Stimulated activated naive B cell treated with anti-CD40 and anti-IgM and Interleukin-4, amounts not matched to agents 10 μg/mL and 1 μg/mL and 100 μg/mL, for 72 hours (primary cell): ENCODE measurements around the gene LAMTOR4.
A peak's percentile ranks its signal among the peaks of the same experiment; 100 is the strongest.

Experiments
- ATAC-seq, 2 donors: fragments of 150-1000 bp; cut with Tn5 transposase; replicated peaks; 2 replicates each; pipeline ENCODE4 v1.10.0; 2021; ENCODE audit warnings: moderate library complexity in 1 of 2
- DNase-seq: peaks from one replicate; pipeline ENCODE4 v3.0.0; 2021
- H3K27ac Mint-ChIP-seq: one replicate; pipeline ENCODE4 v1.8.0; 2022; ENCODE audit warnings: mild to moderate bottlenecking, mixed read lengths
- H3K27me3 Mint-ChIP-seq, 2 donors: one replicate each; pipeline ENCODE4 v1.8.0; 2022; ENCODE audit warnings: mixed read lengths in 2 of 2
- H3K36me3 Mint-ChIP-seq, 2 donors: one replicate each; pipeline ENCODE4 v1.8.0; 2022; ENCODE audit warnings: mixed read lengths in 2 of 2, mild to moderate bottlenecking in 1 of 2
- H3K4me1 Mint-ChIP-seq, 2 donors: one replicate each; pipeline ENCODE4 v1.8.0; 2022; ENCODE audit warnings: mixed read lengths in 2 of 2, mild to moderate bottlenecking in 1 of 2
- H3K4me3 Mint-ChIP-seq, 2 donors: one replicate each; pipeline ENCODE4 v1.8.0; 2022; ENCODE audit warnings: mild to moderate bottlenecking in 2 of 2, mixed read lengths in 2 of 2, moderate library complexity in 1 of 2
- H3K9me3 Mint-ChIP-seq, 2 donors: one replicate each; pipeline ENCODE4 v1.8.0; 2022; ENCODE audit warnings: mixed read lengths in 2 of 2, mild to moderate bottlenecking in 1 of 2

LAMTOR4 gene

GRCh38 chr7:100115026-100115425 lies 33.7 kb upstream of the LAMTOR4 start:
- DNase-seq: no peak
- peaks cover 34 to 53% of the 10 kb centered on the region in 2 donors for H3K36me3 Mint-ChIP-seq
- no peak for ATAC-seq

GRCh38 chr7:100118388-100119071 lies 30.2 kb upstream of the LAMTOR4 start:
- peak overlapping the region; percentile 87 to 99 for H3K4me3 Mint-ChIP-seq
- H3K36me3 Mint-ChIP-seq: peaks cover 20 to 26% of the 10 kb centered on the region in 2 donors
- H3K27ac Mint-ChIP-seq: peak overlapping the region; percentile 97
- H3K9me3 Mint-ChIP-seq: no peaks in the 10 kb centered on the region
- DNase-seq: no peak
- H3K27me3 Mint-ChIP-seq: no peaks in the 10 kb centered on the region
- peaks cover 14 to 33% of the 10 kb centered on the region in 2 donors for H3K4me1 Mint-ChIP-seq
- no peak for ATAC-seq

More at GRCh38 chr7:100115026-100115425, 33.7 kb upstream of the LAMTOR4 start:
- Mint-ChIP-seq H3K9me3 (no peaks in the 10 kb centered on the region), H3K27me3 (no peaks in the 10 kb centered on the region), H3K4me1 (peaks cover 8 to 18% of the 10 kb centered on the region in 2 donors), H3K4me3 (no peak overlapping the region), H3K27ac (no peak overlapping the region)

- Mint-ChIP-seq H3K36me3 (peaks cover 15 to 19% of the 10 kb centered on the region in 2 donors), H3K4me1 (peaks cover 15 to 36% of the 10 kb centered on the region in 2 donors), H3K9me3 (no peaks in the 10 kb centered on the region), H3K27ac (peak within 1 kb of the TSS; percentile 97), H3K4me3 (peak within 1 kb of the TSS; percentile 87 to 99), H3K27me3 (no peaks in the 10 kb centered on the region)
- peak; percentile 87 for ATAC-seq
- DNase-seq: peak; percentile 88
Measured at GRCh38 chr7:100119072-100119969, 29.4 kb upstream of the LAMTOR4 start, which contains the start of the genes CNPY4 and TAF6. CNPY4 (plus strand) TSS chr7:100119634; CDS start chr7:100119745, 111 bp downstream. TAF6 (minus strand) TSS chr7:100119358; CDS start chr7:100114209, 5,149 bp downstream.

- no peaks in the 10 kb centered on the region for H3K9me3 Mint-ChIP-seq
- DNase-seq (no peak), ATAC-seq (peak; percentile 66 to 69)
- peaks cover 23 to 44% of the 10 kb centered on the region in 2 donors for H3K4me1 Mint-ChIP-seq
- H3K27me3 Mint-ChIP-seq: no peaks in the 10 kb centered on the region
- peak overlapping the region; percentile 87 to 99 for H3K4me3 Mint-ChIP-seq
- H3K27ac Mint-ChIP-seq: peak overlapping the region; percentile 97
- H3K36me3 Mint-ChIP-seq: peaks cover 15 to 23% of the 10 kb centered on the region in 2 donors
Measured at GRCh38 chr7:100119970-100120732, 28.6 kb upstream of the LAMTOR4 start.

- ATAC-seq (no peak), DNase-seq (no peak)
- Mint-ChIP-seq H3K27ac (no peak overlapping the region), H3K27me3 (no peaks in the 10 kb centered on the region), H3K4me1 (peaks cover 27 to 48% of the 10 kb centered on the region in 2 donors), H3K36me3 (peaks cover 13 to 23% of the 10 kb centered on the region in 2 donors), H3K9me3 (no peaks in the 10 kb centered on the region), H3K4me3 (peak overlapping the region; percentile 87 to 99)
Measured at GRCh38 chr7:100120733-100121036, 28.0 kb upstream of the LAMTOR4 start.

- H3K4me1 Mint-ChIP-seq: peaks cover 25 to 57% of the 10 kb centered on the region in 2 donors
- no peak overlapping the region for H3K4me3 Mint-ChIP-seq
- H3K9me3 Mint-ChIP-seq: no peaks in the 10 kb centered on the region
- no peak for ATAC-seq
- peaks cover 7 to 14% of the 10 kb centered on the region in 2 donors for H3K36me3 Mint-ChIP-seq
- H3K27ac Mint-ChIP-seq: no peak overlapping the region
- no peak for DNase-seq
- H3K27me3 Mint-ChIP-seq: no peaks in the 10 kb centered on the region
Measured at GRCh38 chr7:100122067-100122466, 26.7 kb upstream of the LAMTOR4 start.

- H3K4me3 Mint-ChIP-seq: no peak overlapping the region
- H3K4me1 Mint-ChIP-seq: peaks cover 25 to 57% of the 10 kb centered on the region in 2 donors
- no peaks in the 10 kb centered on the region for H3K27me3 Mint-ChIP-seq
- DNase-seq: no peak
- H3K9me3 Mint-ChIP-seq: no peaks in the 10 kb centered on the region
- H3K36me3 Mint-ChIP-seq: peaks cover 7 to 14% of the 10 kb centered on the region in 2 donors
- ATAC-seq: no peak
- H3K27ac Mint-ChIP-seq: no peak overlapping the region
Measured at GRCh38 chr7:100122568-100122967, 26.1 kb upstream of the LAMTOR4 start.

GRCh38 chr7:100124301-100125230 lies 24.2 kb upstream of the LAMTOR4 start:
- DNase-seq (no peak), ATAC-seq (no peak)
- Mint-ChIP-seq H3K36me3 (peaks cover 6 to 9% of the 10 kb centered on the region in 2 donors), H3K4me3 (peak overlapping the region; percentile 8 to 28), H3K9me3 (no peaks in the 10 kb centered on the region), H3K4me1 (peaks cover 28 to 53% of the 10 kb centered on the region in 2 donors), H3K27ac (peak overlapping the region; percentile 56), H3K27me3 (no peaks in the 10 kb centered on the region)

- H3K9me3 Mint-ChIP-seq: no peaks in the 10 kb centered on the region
- DNase-seq: no peak
- H3K4me3 Mint-ChIP-seq: peak overlapping the region; percentile 95 to 99
- ATAC-seq: peak in 1 of 2 donors; percentile 1
- H3K27ac Mint-ChIP-seq: peak overlapping the region; percentile 100
- no peaks in the 10 kb centered on the region for H3K27me3 Mint-ChIP-seq
- H3K4me1 Mint-ChIP-seq: peaks cover 25 to 47% of the 10 kb centered on the region in 2 donors
- peaks cover 6 to 9% of the 10 kb centered on the region in 2 donors for H3K36me3 Mint-ChIP-seq
Measured at GRCh38 chr7:100126239-100126930, 22.3 kb upstream of the LAMTOR4 start.

GRCh38 chr7:100126931-100127865 lies 21.5 kb upstream of the LAMTOR4 start, which contains the start of gene MBLAC1:
MBLAC1 (plus strand) TSS chr7:100126967; CDS start chr7:100127396, 429 bp downstream.
- H3K9me3 Mint-ChIP-seq: no peaks in the 10 kb centered on the region
- ATAC-seq (peak; percentile 81 to 83), DNase-seq (peak; percentile 87)
- H3K27me3 Mint-ChIP-seq: no peaks in the 10 kb centered on the region
- peak within 1 kb of the TSS; percentile 100 for H3K27ac Mint-ChIP-seq
- peaks cover 25 to 52% of the 10 kb centered on the region in 2 donors for H3K4me1 Mint-ChIP-seq
- H3K36me3 Mint-ChIP-seq: peaks cover 6 to 9% of the 10 kb centered on the region in 2 donors
- peak within 1 kb of the TSS; percentile 95 to 99 for H3K4me3 Mint-ChIP-seq

GRCh38 chr7:100127866-100128636 lies 20.7 kb upstream of the LAMTOR4 start:
- Mint-ChIP-seq H3K27me3 (no peaks in the 10 kb centered on the region), H3K36me3 (peaks cover 4 to 5% of the 10 kb centered on the region in 2 donors), H3K4me1 (peaks cover 26 to 53% of the 10 kb centered on the region in 2 donors), H3K4me3 (peak overlapping the region; percentile 95 to 99), H3K27ac (peak overlapping the region; percentile 86), H3K9me3 (no peaks in the 10 kb centered on the region)
- ATAC-seq: peak; percentile 18 to 20
- no peak for DNase-seq
